RKO (cell line): ENCODE data around the gene DGKI.

Experiments
- DNase-seq: peaks from one replicate; pipeline ENCODE4 v3.0.0-alpha.2; 2016; ENCODE audit warnings: low spot score

DGKI gene

DNA sequence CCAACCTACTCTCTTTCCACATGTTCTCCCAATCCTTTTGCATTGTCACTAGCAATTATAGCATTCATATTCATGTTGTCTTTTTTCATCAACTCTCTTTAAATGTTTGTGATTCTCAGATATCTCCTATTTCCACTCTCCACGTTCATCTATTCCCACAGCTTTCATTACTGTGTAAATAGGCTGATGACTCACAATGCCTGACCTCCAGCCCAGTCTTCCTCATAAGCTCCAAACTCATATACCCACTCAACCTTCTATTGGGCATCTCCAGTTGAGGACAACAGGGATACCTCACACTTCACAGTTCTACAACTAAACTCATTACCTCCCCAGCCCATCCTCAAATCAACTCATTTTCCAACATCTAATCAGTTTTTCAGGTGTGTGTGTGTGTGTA, 194.1 kb downstream of the DGKI start:
- DNase-seq = no peak

DNA sequence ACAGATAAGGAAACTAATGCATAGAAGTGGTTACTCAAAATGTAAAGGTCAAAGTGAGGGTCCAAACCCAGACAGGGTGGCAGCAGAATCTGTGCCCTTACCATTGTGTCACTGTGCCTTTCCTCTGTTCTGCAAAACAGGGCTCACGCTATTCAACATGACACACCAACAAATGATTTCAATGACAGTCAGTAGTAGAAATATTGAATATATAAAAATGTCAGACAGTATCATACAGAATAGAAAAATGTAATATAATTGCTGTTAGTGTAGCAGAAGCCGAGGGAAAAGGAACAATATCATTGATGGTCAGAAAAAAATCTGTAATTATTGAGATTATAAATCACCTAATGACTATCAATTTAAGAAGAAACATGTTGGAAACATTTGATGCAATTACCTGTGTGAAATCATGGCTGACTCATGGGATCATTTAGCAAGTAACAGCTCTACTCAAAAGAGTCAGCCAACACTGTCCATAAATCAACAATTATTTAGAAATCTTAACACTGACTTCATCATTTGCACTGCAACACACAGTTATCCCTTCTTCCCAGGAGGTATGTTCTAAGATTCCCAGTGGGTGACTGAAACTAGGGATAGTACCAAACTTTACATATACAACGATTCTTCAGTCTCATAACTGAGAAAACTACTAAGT, 198.7 kb downstream of the DGKI start:
- no peak for DNase-seq

DNA sequence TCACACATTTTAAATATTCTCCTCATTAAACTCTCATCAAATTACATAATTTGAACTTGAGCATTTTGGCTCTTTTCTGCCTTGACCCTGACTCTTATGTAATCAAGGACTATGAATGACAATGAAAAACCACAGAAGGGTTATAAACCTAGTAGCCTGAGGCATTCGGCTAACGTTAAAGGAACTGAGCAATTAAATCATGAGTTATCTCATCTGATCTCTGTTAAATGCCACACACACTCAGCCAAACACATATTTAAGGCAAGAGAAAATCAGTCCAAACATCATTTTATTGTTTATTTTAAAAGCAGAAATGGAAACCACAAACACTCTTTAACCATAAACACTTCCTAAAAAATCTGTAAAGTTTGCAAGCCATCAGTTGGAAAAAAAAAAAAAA, 204.3 kb downstream of the DGKI start:
- DNase-seq = no peak

DNA sequence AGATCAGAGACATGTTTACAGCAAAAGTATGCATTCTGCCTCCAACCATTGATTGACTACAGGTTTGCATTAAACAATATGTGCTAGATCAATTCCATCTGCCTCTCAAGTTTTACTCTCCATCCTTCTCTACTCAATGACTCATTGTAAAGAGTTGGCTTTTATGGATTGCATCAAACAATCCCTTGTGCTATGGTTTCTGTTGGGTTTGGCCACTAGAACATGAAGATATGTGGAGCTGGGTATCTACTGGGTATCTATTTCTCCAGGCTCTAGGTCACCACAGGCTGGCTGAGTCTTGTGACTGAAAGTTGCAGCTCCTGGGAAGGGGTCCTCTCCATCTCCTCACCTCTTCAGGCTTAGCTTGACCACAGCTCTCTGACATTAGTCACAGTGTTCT, 204.7 kb downstream of the DGKI start:
- no peak for DNase-seq

DNA sequence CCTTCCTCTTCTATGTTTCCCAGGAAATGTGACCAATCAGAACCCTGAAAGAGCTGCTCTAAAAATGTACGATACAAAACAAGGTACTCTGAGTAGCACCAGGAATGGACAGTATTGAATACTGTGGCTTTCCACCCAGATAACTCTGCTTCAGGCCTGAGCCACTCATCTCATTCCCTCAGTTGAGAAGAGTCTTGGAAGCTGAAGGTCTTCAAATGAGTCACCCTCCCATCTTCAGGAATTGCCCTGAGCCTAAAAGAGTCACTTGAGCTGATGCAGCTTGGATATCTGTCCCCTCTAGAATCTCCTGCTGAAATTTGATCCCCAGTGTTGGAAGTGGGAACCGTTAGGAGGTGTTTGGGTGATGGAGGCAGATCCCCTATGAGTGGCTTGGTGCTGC, 210.4 kb downstream of the DGKI start:
- DNase-seq = no peak

DNA sequence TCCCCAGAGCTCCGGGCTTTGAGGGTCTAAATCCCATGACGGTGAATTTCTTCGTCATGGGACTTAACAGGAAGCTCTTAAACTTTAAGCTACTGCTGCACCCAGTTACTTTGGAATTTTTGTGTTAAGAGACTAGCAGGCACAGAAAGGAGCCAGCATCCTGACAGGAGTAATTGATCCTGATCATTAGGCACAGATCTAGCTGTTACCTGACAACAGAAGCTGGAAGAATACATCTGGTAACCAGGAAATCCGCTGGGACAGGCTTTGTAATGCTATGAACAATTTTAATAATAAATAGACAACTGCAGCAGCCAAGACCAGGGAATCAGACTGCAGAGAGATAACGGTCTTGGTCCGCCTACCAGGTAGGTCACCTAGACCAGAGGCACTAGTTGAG, 210.9 kb downstream of the DGKI start:
- DNase-seq = no peak

DNA sequence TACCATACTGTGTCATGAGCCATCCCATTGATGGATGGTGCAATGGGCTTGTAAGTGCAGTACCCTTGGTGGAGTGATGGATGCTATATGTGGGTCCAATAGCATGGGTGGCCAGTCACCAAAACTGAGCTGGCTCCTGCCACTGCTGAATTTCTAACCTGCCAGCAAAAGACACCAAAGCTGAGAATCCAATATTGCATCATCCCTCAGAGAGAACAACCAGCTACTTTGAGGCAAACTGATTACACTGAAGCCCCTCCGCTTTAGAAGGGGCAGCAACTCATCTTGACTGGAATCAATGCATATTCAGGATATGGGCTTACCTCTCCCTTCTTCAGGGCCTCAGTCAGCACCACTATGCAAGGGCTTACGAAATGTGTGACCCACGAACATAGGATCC, 211.6 kb downstream of the DGKI start:
- DNase-seq = no peak

DNA sequence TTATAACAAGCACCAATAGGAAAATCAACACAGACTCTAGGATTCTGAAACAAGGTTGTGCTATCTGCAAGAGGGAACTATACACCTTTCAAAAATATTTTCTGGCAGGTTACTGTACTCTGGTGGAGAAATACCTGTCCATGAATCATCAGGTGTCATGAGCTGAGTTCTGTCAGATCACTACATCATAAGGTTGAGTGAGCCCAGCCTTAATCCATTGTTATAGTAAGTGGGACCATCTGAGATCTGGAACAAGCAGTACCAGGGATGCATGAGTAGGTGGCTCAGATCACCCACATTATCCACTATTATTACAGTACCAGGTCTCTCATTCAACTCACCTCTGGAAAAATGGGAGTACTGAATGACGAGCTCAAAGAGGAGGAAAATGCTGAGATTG, 212.4 kb downstream of the DGKI start:
- no peak for DNase-seq

DNA sequence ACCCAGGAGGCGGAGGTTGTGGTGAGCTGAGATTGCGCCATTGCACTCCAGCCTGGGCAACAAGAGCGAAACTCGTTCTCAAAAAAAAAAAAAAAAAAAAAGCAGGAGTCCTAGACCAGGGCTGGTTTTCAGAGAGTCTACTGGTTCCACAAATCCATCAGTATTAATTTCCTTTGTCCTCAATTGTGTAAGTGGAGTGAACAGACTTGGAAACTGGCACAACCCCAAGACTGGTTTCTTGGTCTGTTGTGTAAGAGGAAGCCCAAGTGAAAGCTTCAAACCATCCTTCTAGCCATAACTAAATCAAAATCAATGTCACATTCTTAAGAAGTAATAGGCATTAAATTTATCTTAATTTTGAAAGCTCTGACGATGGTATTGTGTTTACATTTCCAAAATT, 213.6 kb downstream of the DGKI start:
- no peak for DNase-seq

DNA sequence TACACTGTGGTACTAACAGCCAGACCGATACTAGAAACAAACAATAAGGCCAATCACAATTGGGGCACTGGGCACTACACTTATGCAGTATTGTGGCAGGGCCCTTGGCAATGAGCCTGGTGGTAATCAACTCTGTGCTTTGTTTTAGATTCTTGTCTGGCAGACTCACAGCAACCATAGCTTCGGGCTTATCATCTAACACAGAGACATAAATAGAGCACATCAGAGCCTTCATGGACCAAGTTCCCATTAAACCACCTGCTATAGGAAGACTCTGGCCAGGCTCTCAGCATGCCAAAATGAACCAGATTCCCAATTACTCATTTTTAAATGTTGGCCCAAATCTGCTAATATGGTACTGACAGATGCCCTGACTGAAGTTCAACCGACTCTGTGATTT, 218.6 kb downstream of the DGKI start:
- no peak for DNase-seq

DNA sequence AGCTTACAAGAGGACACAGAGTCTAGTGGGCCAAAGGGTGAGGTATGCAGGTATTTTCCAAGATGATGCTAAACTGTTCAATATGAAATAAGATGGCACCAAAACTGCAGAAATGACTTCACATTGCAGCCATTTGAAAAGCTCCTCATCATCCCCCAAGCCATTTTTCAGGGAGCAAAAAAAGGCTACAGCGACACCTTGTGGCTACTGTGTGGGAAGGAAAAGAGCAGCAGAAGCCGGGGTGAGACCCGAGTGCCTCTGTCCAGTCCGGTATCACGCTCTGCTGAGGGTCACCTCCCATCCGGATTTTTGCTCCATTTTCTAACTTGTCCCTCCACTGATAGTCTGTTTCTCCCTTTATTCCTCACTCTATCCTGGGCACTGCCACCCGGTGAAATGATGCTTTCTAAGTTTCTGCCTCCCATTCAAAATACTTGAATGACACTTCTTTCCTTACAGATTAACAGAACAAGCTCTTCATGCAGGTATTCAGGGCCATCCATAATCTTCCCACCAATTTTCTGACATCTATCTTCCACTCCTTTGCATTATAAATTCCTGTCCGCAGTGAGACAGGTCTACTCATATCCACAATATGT, 220.2 kb downstream of the DGKI start:
- DNase-seq = peak; percentile 18

DNA sequence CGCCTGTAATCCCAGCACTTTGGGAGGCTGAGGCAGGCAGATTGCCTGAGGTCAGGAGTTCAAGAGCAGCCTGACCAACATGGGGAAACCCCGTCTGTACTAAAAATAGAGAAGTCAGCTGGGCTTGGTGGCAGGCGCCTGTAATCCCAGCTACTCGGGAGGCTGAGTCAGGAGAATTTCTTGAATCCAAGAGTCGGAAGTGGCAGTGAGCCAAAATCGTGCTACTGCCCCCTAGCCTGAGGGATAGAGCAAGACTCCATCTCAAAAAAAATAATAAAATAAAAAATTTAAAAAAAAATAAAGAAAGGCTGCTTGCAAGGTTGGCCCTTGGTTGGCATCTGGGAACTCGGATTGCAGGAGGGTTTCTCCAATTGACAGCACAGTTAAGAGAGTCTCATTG, 221.6 kb downstream of the DGKI start:
- peak; percentile 41 for DNase-seq

DNA sequence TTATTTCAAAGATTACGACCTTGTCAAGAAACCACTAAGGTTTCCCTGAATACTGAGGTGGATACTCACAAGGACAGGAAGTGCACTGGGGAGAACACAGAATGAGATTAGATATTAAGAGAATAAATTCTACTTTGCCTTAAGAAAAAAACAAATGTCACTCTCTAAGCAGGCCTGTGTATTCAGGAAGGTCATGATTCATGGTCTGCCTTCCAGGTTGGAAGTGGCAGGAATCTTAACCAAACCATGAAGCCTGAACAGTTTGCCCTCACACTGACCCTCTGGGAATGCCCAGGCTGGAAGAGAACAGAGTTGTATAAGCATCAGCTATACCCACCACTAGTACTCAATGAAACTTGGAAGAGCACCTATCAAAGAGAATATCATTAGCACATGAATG, 227.6 kb downstream of the DGKI start:
- DNase-seq = no peak

DNA sequence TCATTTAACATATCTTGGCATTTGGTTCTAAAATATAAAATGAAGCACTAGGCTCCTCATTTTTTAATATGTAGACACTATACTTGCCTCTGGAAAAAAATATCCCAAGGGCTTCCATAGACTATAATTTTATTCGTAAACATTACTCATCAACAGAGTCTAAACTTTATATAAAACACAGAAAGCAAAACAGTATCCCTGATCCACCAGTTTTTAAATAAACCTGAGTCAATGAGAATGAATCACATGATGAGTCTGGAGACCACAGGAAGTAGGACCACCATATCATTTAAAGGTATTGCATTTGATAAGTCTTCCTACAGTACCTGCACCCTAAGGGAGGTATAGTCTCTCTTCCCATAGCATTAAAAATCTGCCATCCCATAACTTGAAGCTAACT, 228.0 kb downstream of the DGKI start:
- DNase-seq = no peak

DNA sequence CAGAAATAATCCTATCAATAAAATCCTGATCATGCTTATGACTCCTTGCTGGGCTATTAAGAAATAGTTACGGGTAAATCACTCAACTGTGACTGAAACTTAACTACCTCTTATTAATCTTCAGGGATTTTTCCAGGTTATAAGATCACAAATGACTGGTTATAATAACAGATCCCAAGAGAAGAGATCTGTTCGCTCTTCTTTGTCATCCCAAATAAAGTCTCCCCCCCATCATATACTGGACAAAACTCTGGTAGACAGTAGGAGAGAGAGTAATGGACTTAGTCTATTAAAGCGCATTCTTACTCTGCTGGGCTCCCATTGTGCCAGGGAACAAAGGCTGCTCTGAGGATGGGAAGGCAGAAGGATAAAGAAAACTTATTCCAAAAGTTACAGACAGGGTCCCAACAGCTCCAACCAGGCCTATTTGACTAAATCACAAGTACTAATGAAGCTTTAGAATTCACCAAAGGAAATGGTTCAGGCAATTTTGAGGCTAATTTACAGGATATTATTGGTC, 233.7 kb downstream of the DGKI start:
- no peak for DNase-seq

DNA sequence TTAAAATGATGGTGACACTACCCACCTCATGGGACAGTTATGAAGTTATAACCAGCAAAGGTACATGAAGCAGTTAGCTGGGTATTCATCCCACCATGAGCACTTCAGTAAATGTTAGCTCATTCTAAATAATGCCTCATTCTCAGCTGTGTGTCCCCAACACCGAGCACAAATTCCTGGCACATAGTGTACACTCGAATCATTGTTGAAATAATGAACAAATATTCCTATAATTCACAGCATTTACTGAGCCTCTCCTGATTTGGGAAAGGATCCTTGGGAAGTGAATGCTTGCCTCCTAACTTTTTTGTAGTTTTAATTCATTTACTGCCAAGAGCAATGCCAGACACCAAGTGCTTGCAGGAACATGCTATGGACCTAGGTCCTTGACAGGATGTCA, 235.2 kb downstream of the DGKI start:
- no peak for DNase-seq

DNA sequence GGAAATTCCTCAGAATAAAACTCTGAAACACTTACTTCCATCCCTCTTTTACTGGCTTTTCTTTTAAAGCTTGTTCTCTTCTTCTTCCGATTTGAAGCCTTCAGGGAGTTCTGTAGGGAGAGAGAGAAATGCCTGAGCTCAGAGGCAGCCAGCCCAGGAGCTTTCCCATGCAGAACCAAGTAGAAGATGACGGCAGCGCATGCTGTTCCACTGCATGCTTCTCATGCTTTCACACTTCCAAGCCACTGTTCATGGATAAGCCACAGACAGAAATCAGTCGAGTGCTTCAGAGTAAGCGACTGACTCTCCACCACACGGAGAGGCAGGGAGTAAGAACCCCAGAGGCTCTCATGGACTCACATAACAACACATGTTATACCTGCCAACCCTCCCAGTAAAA, 237.3 kb downstream of the DGKI start:
- DNase-seq = no peak

DNA sequence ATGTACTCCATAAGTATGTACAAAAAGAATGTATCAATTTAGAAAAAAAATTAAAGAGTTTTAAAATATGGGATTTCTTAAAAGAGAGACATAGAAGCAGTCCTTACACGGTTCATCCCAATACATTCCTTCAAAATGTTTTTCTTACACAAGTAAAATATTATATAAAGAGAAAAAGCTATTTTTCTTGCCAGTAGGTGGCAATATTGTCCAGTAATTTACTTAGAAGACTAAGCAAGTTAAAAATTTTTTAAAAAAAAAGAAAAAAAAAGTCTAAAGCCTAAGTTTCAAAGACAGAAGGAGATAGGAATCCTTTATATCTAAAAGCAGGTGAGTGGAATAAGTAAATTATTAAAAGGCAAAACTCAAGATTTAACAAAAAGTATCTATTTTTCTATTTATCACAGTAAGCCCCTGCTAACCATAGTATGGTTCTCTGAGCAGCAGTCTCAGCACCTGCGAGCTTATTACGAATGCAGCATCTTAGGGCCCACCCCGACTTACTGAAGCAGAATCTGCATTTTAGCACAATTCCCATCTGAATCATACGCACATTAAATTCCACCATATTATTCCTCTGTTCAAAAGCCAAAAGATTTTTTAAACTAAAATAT, 240.6 kb downstream of the DGKI start:
- DNase-seq = peak; percentile 81

DNA sequence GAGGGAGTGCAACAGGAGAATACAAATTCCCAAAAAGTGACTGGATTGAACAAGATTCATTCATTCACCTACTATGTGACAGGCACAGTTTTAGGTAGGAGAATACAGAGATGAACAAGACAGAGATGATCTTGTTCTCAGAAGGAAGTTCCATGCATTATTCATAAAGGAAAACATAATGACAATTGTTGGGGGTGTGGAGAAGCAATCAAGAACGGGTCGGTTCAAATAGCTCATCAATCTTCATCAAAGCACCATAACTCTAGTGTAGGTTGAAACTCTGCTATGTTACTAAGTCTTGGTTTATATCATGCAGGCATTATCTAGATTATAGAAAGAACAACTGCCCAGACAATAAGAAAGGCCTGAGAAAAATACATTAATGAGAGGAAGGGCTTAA, 243.7 kb downstream of the DGKI start:
- DNase-seq = no peak

DNA sequence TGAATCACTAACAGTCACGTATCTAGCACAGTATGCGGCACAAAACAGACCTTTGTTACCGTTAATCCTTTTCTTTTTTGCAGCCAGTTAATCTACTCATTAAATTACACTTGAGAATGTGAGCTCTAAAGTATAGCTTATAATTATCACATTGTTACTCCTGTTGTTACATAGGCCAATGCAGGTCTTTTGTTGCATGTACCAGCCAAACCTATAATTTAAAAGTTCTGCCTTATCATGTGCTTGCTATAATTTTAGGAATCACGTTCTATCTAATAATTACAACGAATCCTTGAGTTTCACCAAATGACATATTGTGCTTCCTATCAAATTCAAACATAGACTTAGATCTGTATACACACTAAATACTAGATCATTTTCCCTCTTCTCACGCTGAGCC, 245.1 kb downstream of the DGKI start:
- DNase-seq = no peak

DNA sequence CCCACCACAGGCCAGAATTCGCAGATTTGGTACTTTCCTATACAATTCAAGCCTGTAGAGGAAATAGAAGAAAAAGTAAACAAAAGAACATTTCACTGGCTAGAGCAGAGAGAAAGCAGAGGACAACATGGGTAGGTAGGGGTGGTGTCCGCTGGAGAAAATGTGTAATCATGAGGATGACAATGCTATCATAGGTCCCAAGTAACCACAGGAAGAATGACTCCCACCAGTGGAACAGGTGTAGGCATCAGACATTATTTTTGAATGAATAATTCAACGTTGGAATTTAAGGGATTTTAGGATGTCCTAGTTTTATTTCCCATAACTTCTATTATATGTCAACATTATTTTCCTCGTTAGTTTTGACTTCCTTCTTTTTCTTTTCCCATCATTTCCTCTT, 248.9 kb downstream of the DGKI start:
- no peak for DNase-seq

DNA sequence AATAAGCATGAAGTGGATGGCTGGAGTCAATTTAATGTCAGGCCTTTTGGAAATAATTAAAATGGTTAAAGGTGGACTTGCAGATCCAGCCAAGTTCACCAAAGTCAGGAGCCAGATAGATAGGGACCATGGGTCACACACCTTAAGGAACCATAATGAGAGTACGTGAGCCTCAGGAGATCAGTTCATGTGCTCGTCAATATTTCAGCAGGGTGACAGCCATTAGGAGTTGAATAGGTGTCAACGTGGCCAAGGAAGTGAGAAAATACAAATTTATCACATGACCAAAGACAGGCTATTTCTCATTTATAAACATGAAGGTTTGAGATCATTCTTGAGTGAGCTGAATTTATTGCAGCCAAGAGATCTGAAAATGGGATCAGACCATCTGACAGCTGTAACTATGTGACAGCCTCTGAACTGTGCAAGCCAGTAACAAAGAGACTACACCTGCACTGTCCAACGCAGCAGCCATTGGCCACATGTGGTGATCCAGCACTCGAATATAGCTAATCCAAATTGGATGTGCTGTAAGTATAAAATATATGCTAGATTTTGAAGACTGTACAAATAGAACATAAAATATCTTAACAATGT, 253.6 kb downstream of the DGKI start:
- no peak for DNase-seq

DNA sequence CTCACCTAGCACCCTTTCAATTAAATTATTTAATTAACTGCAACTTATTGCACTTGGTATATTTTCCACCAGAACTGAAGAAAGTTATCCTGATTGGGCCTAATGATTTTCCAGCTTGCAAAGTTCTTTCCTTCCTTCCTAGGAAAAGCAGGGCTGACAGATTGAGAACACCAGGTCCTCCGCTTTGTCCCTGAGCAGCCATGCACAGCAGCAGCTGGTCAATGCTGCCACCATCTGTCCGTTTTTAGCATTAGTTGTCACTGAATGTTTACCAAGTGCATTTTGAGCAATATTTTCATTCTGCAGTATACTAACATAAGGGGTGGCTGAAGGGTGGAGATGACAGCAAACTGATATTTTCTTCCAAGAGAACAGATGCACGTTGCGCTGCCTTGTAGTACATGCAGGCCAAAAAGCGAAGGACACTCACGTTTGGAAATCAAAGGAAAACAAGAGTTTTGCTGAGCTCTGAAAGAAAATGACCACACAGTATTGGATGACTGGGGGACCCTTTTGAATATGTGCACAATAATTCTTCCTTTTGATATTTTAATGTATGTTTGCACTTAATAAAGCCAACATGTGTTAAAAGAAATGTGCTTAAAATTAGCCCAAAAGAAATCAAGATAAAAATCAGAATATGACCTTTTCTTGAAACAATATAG, 254.4 kb downstream of the DGKI start:
- peak; percentile 65 for DNase-seq
